RPMI8226 (cell line): ENCODE results near the gene EXTL1.

ENCODE experiments used
- DNase-seq: peaks from one replicate; pipeline ENCODE4 v3.0.0-alpha.2; 2015

Gene EXTL1

GRCh38 chr1:26025517-26025916 is 3.9 kb downstream of the EXTL1 start:
- DNase-seq: no peak

- no peak for DNase-seq
These were observed 6.3 kb downstream of the EXTL1 start for GRCh38 chr1:26027716-26028489.

- no peak for DNase-seq
These were observed 7.0 kb downstream of the EXTL1 start for GRCh38 chr1:26028490-26028980.

- DNase-seq: no peak
These were observed 7.7 kb downstream of the EXTL1 start for GRCh38 chr1:26029054-26029863.

DNA sequence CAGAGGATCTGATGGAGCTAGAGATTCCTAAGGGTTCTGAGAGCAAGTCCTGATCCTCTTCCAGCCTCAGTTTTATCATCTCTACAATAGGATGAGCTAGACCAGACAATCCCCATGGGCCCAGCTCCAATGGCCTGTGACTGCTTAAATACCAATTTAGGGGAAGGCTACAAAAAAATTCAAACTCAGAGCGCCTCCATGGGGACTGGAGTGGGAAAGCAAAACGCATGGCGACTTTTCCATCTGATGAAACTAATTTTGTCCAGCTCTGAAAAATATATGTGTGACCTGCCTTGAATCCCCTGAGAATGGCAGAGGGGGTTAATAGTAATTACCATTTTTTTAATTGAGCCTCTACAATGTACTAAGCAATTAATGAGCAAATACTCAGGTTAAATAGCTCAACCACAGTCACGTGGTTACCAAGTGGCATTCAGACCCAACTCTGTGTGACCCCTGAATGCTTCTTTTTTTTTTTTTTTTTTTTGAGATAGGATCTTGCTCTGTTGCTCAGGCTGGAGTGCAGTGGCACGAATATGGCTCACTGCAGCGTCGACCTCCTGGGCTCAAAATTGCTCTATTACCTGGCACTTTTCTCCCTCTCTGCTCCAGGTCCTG is 8.4 kb downstream of the EXTL1 start:
- no peak for DNase-seq

- DNase-seq: no peak
These were observed 9.6 kb downstream of the EXTL1 start for GRCh38 chr1:26031196-26031595.

DNA sequence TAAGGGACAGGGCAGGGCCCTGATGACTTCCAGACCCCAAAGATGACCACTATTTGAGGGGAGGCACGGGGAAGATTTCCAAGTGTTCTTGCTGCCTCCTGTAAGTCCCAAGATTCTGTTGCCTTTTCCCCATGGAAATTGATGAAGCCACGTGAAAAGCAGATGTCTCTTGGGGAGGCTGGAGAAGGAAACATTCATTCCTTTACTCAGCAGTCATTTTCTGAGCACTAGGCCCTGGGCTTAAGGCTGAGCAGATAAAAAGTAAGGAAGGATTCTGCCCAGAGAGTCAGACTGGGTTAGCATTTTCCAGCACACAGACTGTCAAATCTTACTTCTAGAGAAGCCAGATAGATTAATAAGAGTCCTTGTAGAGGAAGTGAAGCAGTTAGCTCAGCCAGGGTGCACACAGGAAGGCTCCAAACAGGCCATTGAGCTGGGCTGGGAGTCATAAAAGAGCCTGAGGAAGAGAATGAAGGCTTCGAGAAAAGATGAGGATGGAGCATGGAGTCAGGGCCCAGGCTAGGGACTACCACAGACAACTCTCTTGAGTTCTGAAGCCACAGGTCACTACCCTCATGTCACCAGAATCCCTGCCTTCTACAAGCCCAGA is 10.1 kb downstream of the EXTL1 start:
- DNase-seq: no peak

- no peak for DNase-seq
These were observed 11.2 kb downstream of the EXTL1 start for GRCh38 chr1:26032656-26033357.

GRCh38 chr1:26034504-26035202 is 13.1 kb downstream of the EXTL1 start:
- DNase-seq: no peak

- peak; percentile 96 for DNase-seq
These were observed 13.8 kb downstream of the EXTL1 start for GRCh38 chr1:26035203-26035958.

GRCh38 chr1:26035959-26036755 is 14.6 kb downstream of the EXTL1 start:
- DNase-seq: peak; percentile 80

GRCh38 chr1:26036756-26037281 is 15.2 kb downstream of the EXTL1 start:
- no peak for DNase-seq

DNA sequence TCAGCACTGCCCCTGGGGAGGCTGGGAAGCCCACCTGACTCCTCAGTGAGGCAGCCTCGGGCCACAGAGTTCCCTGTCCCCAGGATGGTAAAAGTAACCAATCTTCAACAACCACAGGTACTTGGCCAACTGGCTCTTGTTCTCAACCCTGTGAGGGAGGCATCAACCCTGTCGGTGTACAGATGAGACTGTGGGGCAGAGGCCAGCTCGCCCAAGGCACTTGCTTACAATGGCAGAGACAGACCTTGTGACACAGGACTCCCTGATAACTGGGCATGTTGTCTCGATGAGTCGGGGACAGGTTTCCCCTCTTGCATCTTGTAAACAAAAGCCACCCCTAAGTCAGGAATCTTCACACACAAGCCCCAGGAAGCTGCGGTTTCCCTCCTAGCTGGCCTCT is 16.3 kb downstream of the EXTL1 start:
- no peak for DNase-seq

GRCh38 chr1:26038477-26038876 is 16.9 kb downstream of the EXTL1 start:
- no peak for DNase-seq

DNA sequence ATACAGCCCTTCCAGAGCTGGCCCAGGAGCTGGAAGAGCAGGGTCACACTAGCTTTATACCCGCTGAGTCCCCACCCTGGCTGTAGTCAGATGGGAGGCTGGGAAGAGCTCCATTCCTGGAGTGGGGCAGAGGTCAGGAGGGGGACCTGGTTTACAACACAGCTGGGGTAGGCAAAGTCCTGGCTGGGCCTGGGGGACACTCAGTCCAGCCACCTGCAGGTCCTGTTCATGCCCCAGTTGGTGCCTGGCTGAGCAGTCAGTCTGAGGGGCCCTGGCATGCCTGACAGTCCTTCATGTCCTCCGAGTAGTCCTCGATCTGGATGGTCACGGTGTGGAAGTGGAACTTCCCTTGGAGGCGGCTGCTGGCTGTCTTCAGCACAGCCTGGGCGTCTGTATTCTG is 17.3 kb downstream of the EXTL1 start:
- no peak for DNase-seq

DNA sequence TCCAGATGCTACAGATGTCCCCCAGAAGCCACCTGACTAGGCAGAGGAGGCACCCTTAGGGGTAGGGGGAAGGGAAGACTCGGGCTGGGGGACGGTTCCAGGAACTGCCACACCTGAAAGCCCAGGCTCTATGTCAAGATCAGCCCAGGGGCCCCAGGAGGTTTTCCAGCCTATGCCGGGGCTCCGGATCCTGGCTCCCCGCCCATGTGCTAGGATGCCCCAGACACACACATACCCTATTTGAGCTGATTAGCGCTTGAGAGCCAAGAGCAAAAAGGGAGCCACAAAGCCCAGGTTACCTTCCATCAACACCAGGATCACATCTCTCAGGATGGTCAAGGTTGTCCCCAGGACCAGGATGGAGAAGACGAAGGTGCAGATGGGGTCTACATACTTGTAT is 19.8 kb downstream of the EXTL1 start:
- DNase-seq: no peak

GRCh38 chr1:26041978-26042377 is 20.4 kb downstream of the EXTL1 start:
- DNase-seq: no peak

GRCh38 chr1:26043765-26044164 is 22.2 kb downstream of the EXTL1 start:
- no peak for DNase-seq

GRCh38 chr1:26044414-26044813 is 22.8 kb downstream of the EXTL1 start:
- no peak for DNase-seq
